Skin epidermis (tissue), 12 donors: Measurements from ENCODE around the gene PCDHA1.
A peak's percentile ranks its signal among the peaks of the same experiment; 100 is the strongest.

ENCODE experiments used
- H3K27ac ChIP-seq, 21 experiments: fragments of 200-600 bp; sonication (generic) in 11 of 21; one replicate each; pipeline ENCODE4 v1.5.0; 2020; ENCODE audit warnings: mild to moderate bottlenecking in 3 of 21, inconsistent platforms in 2 of 21, moderate library complexity in 2 of 21
- H3K4me3 ChIP-seq, 7 experiments: fragments of 200-600 bp; sonication (generic) in 2 of 7; one replicate each; pipeline ENCODE4 v1.5.0; 2020; ENCODE audit warnings: inconsistent platforms in 2 of 7, mild to moderate bottlenecking in 2 of 7, moderate library complexity in 1 of 7

The PCDHA1 gene

GRCh38 chr5:140881889-140882590 lies 96.1 kb downstream of the PCDHA1 start, which contains the start of gene PCDHA13:
TSS of gene PCDHA13 (plus strand) at chr5:140882124. CDS start at chr5:140882269, 145 bp downstream.
- H3K4me3 ChIP-seq: no peak within 1 kb of the TSS

GRCh38 chr5:140882591-140882899 lies 96.6 kb downstream of the PCDHA1 start:
- Histone ChIP-seq H3K4me3 (no peak overlapping the region), H3K27ac (no peak overlapping the region)

More at GRCh38 chr5:140881889-140882590, 96.1 kb downstream of the PCDHA1 start, which contains the start of gene PCDHA13:
- H3K27ac ChIP-seq: no peak within 1 kb of the TSS

GRCh38 chr5:140883373-140883772 lies 97.4 kb downstream of the PCDHA1 start:
- Histone ChIP-seq H3K27ac (no peak overlapping the region), H3K4me3 (no peak overlapping the region)

- no peak overlapping the region for H3K27ac ChIP-seq
- no peak overlapping the region for H3K4me3 ChIP-seq
Measured at GRCh38 chr5:140883927-140884697, 98.2 kb downstream of the PCDHA1 start.

- no peak overlapping the region for H3K27ac ChIP-seq
- H3K4me3 ChIP-seq: no peak overlapping the region
Measured at GRCh38 chr5:140916325-140916724, 130.4 kb downstream of the PCDHA1 start.

GRCh38 chr5:140923601-140924000 lies 137.7 kb downstream of the PCDHA1 start:
- Histone ChIP-seq H3K27ac (no peak overlapping the region), H3K4me3 (no peak overlapping the region)

- peak within 1 kb of the TSS; percentile 2 to 33 (median 23) for H3K4me3 ChIP-seq
- H3K27ac ChIP-seq: no peak within 1 kb of the TSS
Measured at GRCh38 chr5:140925806-140926442, 140.0 kb downstream of the PCDHA1 start, which contains the start of gene PCDHAC1. TSS of gene PCDHAC1 (plus strand) at chr5:140926299. CDS start at chr5:140926893, 594 bp downstream.

- H3K4me3 ChIP-seq: peak overlapping the region; percentile 2 to 33 (median 23)
- H3K27ac ChIP-seq: no peak overlapping the region
Measured at GRCh38 chr5:140926443-140927227, 140.7 kb downstream of the PCDHA1 start.

- Histone ChIP-seq H3K27ac (no peak overlapping the region), H3K4me3 (peak overlapping the region in 6 of 7 experiments; percentile 4 to 33 (median 24))
Measured at GRCh38 chr5:140927228-140927573, 141.3 kb downstream of the PCDHA1 start.

- no peak overlapping the region for H3K27ac ChIP-seq
- H3K4me3 ChIP-seq: no peak overlapping the region
Measured at GRCh38 chr5:140934964-140935606, 149.1 kb downstream of the PCDHA1 start.

GRCh38 chr5:140946578-140946977 lies 160.6 kb downstream of the PCDHA1 start:
- H3K4me3 ChIP-seq: no peak overlapping the region

GRCh38 chr5:140951636-140952035 lies 165.7 kb downstream of the PCDHA1 start:
- Histone ChIP-seq H3K4me3 (no peak overlapping the region), H3K27ac (no peak overlapping the region)

More at GRCh38 chr5:140946578-140946977, 160.6 kb downstream of the PCDHA1 start:
- H3K27ac ChIP-seq: no peak overlapping the region

GRCh38 chr5:140953234-140953633 lies 167.3 kb downstream of the PCDHA1 start:
- H3K4me3 ChIP-seq: no peak overlapping the region

GRCh38 chr5:140962190-140962589 lies 176.2 kb downstream of the PCDHA1 start:
- H3K27ac ChIP-seq: no peak overlapping the region
- no peak overlapping the region for H3K4me3 ChIP-seq

More at GRCh38 chr5:140953234-140953633, 167.3 kb downstream of the PCDHA1 start:
- no peak overlapping the region for H3K27ac ChIP-seq

GRCh38 chr5:140964356-140964755 lies 178.4 kb downstream of the PCDHA1 start:
- H3K27ac ChIP-seq: no peak overlapping the region
- H3K4me3 ChIP-seq: no peak overlapping the region

GRCh38 chr5:140965905-140966292 lies 180.0 kb downstream of the PCDHA1 start:
- Histone ChIP-seq H3K27ac (no peak overlapping the region), H3K4me3 (peak overlapping the region in 6 of 7 experiments; percentile 14 to 41 (median 27))

- Histone ChIP-seq H3K27ac (peak within 1 kb of the TSS in 1 of 21 experiments; percentile 10), H3K4me3 (peak within 1 kb of the TSS; percentile 10 to 41 (median 27))
Measured at GRCh38 chr5:140966293-140967225, 180.6 kb downstream of the PCDHA1 start, which contains the start of gene PCDHAC2. TSS of gene PCDHAC2 (plus strand) at chr5:140966476. CDS start at chr5:140966767, 291 bp downstream.
